HEK293 (cell line): ENCODE measurements around the gene MARCOL.

Experiments
- ZBTB7A ChIP-seq: fragments of 450-650 bp; formaldehyde crosslinking; IDR thresholded peaks from 2 replicates; pipeline ENCODE4 v1.5.1; 2016; ENCODE audit warnings: low read depth, missing biosample characterization, missing genetic modification characterization
- ZEB2 ChIP-seq: fragments of 450-650 bp; formaldehyde crosslinking; IDR thresholded peaks from 2 replicates; pipeline ENCODE4 v1.5.1; 2016; ENCODE audit warnings: missing biosample characterization, missing genetic modification characterization
- ZNF133 ChIP-seq: fragments of 450-650 bp; formaldehyde crosslinking; IDR thresholded peaks from 2 replicates; pipeline ENCODE4 v1.5.1; 2016; ENCODE audit warnings: missing biosample characterization, missing genetic modification characterization
- ZNF184 ChIP-seq: fragments of 450-650 bp; IDR thresholded peaks from 2 replicates; pipeline ENCODE4 v1.5.1; 2018; ENCODE audit warnings: missing biosample characterization, mild to moderate bottlenecking, missing genetic modification characterization
- ZNF223 ChIP-seq: fragments of 450-650 bp; formaldehyde crosslinking; IDR thresholded peaks from 2 replicates; pipeline ENCODE4 v1.5.1; 2016; ENCODE audit warnings: missing biosample characterization, missing genetic modification characterization
- ZNF24 ChIP-seq: fragments of 450-650 bp; formaldehyde crosslinking; IDR thresholded peaks from 2 replicates; pipeline ENCODE4 v1.5.1; 2016; ENCODE audit warnings: missing biosample characterization, missing genetic modification characterization
- ZNF274 ChIP-seq, 2 experiments: fragments of 200-500 bp in 1 of 2; fragments of 450-650 bp in 1 of 2; sonication (Bioruptor generic) in 1 of 2; formaldehyde crosslinking in 1 of 2; IDR thresholded peaks; 2 replicates each; pipeline versions ENCODE4 v1.5.1 to v1.6.1; 2014 to 2016; ENCODE audit warnings: borderline replicate concordance in 1 of 2, inconsistent platforms in 1 of 2, low read length in 1 of 2, missing biosample characterization in 1 of 2, missing genetic modification characterization in 1 of 2
- ZNF555 ChIP-seq: fragments of 450-650 bp; formaldehyde crosslinking; conservative IDR thresholded peaks from 2 replicates; pipeline ENCODE4 v1.5.1; 2017; ENCODE audit warnings: missing biosample characterization, mild to moderate bottlenecking, missing genetic modification characterization, inconsistent platforms
- ZNF585B ChIP-seq: fragments of 450-650 bp; formaldehyde crosslinking; IDR thresholded peaks from 2 replicates; pipeline ENCODE4 v1.5.1; 2016; ENCODE audit warnings: missing biosample characterization, missing genetic modification characterization
- ZSCAN30 ChIP-seq: fragments of 450-650 bp; IDR thresholded peaks from 2 replicates; pipeline ENCODE4 v1.5.1; 2018; ENCODE audit warnings: missing biosample characterization, mild to moderate bottlenecking, missing genetic modification characterization, moderate library complexity
- TF ChIP-seq, protein P1 (sequence below): fragments of 450-650 bp; formaldehyde crosslinking; IDR thresholded peaks from 2 replicates; pipeline ENCODE4 v1.5.1; 2016; ENCODE audit warnings: missing biosample characterization, missing genetic modification characterization
- TF ChIP-seq, protein P2 (sequence below): fragments of 450-650 bp; formaldehyde crosslinking; IDR thresholded peaks from 2 replicates; pipeline ENCODE4 v1.5.1; 2016; ENCODE audit warnings: missing biosample characterization, missing genetic modification characterization
- TF ChIP-seq, protein P3 (sequence below): fragments of 450-650 bp; formaldehyde crosslinking; IDR thresholded peaks from 2 replicates; pipeline ENCODE4 v1.5.1; 2016; ENCODE audit warnings: missing biosample characterization, missing genetic modification characterization

DNA sequence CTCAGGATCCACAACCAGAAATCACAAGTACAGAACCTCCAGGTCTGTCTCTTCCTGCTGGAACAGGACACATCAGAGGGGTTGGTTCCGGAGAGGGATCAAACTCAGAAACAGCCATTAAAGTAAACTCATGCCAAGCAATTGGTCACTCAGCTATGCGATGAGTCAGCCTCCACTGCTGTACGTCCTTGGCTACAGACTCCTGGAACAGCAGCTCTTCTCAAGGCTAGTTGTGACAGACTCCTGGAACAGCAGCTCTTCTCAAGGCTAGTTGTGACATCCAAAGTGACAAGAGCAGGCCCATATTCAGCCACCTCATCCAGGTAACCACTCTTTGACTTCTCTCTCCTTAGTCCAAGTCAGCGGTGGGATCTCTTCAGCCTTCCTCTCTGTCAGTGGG lies 30.2 kb downstream of the MARCOL start, which contains the start of gene SPINK13:
- TF ChIP-seq, protein P1, sequence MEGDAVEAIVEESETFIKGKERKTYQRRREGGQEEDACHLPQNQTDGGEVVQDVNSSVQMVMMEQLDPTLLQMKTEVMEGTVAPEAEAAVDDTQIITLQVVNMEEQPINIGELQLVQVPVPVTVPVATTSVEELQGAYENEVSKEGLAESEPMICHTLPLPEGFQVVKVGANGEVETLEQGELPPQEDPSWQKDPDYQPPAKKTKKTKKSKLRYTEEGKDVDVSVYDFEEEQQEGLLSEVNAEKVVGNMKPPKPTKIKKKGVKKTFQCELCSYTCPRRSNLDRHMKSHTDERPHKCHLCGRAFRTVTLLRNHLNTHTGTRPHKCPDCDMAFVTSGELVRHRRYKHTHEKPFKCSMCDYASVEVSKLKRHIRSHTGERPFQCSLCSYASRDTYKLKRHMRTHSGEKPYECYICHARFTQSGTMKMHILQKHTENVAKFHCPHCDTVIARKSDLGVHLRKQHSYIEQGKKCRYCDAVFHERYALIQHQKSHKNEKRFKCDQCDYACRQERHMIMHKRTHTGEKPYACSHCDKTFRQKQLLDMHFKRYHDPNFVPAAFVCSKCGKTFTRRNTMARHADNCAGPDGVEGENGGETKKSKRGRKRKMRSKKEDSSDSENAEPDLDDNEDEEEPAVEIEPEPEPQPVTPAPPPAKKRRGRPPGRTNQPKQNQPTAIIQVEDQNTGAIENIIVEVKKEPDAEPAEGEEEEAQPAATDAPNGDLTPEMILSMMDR (tag by site-specific recombination), result no peak
- TF ChIP-seq ZBTB7A (tag by site-specific recombination), result no peak
- no peak for TF ChIP-seq ZNF24
- no peak for TF ChIP-seq ZSCAN30
- TF ChIP-seq ZNF555 (tag by site-specific recombination), result no peak
- TF ChIP-seq, protein P2, sequence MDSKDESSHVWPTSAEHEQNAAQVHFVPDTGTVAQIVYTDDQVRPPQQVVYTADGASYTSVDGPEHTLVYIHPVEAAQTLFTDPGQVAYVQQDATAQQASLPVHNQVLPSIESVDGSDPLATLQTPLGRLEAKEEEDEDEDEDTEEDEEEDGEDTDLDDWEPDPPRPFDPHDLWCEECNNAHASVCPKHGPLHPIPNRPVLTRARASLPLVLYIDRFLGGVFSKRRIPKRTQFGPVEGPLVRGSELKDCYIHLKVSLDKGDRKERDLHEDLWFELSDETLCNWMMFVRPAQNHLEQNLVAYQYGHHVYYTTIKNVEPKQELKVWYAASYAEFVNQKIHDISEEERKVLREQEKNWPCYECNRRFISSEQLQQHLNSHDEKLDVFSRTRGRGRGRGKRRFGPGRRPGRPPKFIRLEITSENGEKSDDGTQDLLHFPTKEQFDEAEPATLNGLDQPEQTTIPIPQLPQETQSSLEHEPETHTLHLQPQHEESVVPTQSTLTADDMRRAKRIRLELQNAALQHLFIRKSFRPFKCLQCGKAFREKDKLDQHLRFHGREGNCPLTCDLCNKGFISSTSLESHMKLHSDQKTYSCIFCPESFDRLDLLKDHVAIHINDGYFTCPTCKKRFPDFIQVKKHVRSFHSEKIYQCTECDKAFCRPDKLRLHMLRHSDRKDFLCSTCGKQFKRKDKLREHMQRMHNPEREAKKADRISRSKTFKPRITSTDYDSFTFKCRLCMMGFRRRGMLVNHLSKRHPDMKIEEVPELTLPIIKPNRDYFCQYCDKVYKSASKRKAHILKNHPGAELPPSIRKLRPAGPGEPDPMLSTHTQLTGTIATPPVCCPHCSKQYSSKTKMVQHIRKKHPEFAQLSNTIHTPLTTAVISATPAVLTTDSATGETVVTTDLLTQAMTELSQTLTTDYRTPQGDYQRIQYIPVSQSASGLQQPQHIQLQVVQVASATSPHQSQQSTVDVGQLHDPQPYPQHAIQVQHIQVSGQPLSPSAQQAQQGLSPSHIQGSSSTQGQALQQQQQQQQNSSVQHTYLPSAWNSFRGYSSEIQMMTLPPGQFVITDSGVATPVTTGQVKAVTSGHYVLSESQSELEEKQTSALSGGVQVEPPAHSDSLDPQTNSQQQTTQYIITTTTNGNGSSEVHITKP (tag by site-specific recombination), result no peak
- no peak for TF ChIP-seq ZNF274 (IDR thresholded peaks at IDR 0.05; ENCODE audit: low read length)
- TF ChIP-seq ZNF274 (tag by site-specific recombination; IDR thresholded peaks at IDR 0.05; ENCODE audit: borderline replicate concordance), result no peak
- TF ChIP-seq, protein P3, sequence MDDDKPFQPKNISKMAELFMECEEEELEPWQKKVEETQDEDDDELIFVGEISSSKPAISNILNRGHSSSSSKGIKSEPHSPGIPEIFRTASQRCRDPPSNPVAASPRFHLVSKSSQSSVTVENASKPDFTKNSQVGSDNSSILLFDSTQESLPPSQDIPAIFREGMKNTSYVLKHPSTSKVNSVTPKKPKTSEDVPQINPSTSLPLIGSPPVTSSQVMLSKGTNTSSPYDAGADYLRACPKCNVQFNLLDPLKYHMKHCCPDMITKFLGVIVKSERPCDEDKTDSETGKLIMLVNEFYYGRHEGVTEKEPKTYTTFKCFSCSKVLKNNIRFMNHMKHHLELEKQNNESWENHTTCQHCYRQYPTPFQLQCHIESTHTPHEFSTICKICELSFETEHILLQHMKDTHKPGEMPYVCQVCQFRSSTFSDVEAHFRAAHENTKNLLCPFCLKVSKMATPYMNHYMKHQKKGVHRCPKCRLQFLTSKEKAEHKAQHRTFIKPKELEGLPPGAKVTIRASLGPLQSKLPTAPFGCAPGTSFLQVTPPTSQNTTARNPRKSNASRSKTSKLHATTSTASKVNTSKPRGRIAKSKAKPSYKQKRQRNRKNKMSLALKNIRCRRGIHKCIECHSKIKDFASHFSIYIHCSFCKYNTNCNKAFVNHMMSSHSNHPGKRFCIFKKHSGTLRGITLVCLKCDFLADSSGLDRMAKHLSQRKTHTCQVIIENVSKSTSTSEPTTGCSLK, result no peak
- TF ChIP-seq ZNF223, result no peak
- no peak for TF ChIP-seq ZNF133 (tag by site-specific recombination)
- no peak for TF ChIP-seq ZEB2 (tag by site-specific recombination)
- TF ChIP-seq ZNF585B, result no peak
- TF ChIP-seq ZNF184 (tag by site-specific recombination), result no peak
